Stimulated activated CD4-positive, alpha-beta T cell treated with anti-CD3 and anti-CD28 coated beads, Interleukin-1b, Interleukin-23, amount 100 ng/mL, for 1 hour (primary cell): ENCODE results near the gene TTLL4.

ENCODE experiments used
- DNase-seq, 2 donors: peaks; one replicate each; pipeline ENCODE4 v3.0.0-alpha.2; 2020; ENCODE audit warnings: low read depth in 2 of 2

Gene TTLL4

DNA sequence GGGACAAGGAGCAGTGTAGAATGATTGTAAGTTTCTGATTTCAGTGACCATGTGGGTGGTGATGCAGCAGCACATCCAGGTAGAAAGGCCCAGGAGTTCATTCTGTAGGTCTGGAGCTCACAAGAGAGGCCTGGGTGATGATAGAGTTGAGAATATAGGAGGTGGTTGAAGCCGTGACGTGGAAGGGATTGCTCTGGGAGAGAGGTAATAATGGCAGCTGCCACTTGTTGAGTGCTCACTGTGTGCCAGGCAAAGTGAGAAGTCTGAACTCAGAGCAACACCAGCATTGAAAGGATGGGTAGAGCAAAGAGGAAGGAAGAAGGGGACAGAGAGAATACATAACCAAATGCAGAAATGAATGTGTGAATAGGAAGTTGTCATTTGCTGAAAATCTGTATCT, 3.3 kb downstream of the TTLL4 start:
- DNase-seq = no peak

DNA sequence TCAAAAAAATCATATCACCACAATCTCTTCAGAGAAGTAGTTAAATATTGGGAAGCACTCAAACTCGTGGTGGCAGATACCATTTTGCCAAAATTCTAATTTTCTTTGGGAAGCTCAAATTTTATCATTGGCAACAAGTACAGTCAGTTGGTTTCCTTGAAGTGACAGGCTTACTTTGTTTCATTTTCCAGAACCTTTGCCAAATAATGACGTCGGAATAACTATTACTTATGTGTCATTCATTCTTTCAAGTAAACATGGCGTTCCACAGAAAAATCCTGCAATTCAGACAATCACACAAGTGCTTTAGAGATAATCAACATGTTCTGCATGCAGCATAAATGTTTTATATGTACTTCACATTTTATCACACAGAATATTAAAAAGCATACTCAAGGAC, 5.4 kb downstream of the TTLL4 start:
- no peak for DNase-seq

DNA sequence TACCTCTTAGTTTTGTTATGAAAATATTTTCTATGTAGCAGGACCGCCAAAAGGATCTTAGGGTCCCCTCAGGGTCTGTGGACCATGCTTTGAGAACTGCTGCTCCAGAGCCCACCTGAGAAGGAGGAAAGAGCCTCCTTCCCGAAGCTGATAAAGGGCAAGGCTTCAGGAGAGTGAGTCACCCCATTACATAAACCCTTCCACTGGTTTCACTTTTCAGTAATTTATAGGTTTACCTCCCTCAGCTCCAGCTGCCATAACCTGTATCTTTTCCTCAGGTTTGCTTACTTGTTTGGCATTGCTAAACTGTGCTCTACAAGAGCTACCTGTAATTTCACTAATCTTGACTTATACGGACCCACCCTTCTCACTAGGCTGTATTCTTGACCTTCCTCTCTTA, 6.6 kb downstream of the TTLL4 start:
- DNase-seq = no peak

DNA sequence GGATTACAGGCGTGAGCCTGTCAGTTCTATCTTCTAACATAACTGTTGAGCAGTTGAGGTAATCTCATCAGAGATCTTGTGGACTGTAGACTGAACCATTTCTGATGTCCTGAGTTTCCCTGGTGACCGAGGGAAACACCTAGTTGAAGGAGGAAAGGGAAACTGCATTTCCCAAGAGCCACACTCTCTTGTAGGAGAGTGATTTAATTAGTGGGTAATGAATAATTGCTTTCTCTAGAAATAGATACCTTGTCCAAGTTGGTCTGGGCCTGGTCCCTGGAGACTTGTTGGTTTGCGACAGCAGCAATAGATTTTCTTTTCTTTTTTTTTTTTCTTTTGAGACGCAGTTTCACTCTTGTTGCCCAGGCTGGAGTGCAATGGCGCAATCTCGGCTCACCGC, 7.4 kb downstream of the TTLL4 start:
- DNase-seq = no peak

DNA sequence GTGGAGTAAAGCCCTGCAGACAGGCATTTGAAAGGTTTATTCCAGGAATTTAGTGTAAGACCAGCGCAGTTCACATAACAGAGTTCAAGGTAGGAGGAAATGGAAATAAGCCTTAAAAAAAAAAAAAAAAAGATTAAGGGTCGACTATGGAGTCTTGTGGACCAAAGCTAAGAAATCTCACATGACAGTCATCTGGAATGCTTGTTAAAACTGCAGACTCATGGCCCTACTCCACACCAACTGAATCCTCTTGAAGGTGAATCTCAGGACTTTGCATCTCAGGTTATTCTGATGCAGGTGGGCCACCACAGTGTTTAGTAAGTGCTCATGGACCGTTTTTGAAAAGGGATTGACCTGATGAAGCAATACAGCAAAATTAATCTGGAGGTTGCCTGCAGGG, 8.8 kb downstream of the TTLL4 start:
- no peak for DNase-seq

DNA sequence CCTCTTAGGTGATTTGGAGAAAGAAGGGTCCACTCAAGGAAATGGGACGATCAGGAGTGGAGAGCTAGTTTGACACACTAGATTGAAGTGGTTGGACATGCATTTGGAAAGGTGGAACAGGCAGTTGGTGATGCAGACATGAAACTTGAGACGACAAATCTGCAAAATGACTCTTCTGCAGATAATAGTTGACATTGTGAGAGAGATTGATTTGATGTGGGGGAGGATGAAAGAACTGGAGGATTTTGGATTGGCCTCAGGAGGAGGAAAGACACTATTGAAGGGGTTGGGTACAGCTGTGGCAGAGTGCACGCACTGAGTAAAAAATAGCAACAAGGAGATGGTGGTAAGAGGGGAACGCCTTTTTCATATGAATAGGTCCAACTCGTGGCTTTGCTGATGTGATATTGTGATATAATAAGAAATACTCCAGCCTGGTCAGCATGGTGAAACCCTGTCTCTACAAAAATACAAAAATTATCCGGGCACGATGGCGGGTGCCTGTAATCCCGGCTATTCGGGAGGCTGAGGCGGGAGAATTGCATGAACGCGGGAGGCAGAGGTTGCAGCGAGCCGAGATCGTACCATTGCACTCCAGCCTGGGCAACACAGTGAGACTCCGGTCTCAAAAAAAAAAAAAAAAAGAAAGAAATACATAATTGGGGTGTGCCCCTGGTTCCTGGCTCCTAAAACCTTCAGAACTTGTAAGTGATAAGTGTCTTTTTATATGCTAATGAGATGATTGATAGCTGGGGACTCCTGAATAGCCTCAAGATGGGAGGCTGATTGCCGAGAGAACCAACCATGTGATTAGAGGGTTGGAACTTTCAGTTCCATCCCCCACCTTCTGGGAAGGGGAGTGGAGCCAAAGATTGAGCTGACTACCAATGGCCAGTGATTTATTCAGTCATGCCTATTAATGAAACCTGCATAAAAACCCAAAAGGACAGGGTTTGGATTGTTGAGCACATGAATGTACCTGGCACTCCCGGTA, 9.7 kb downstream of the TTLL4 start:
- no peak for DNase-seq

DNA sequence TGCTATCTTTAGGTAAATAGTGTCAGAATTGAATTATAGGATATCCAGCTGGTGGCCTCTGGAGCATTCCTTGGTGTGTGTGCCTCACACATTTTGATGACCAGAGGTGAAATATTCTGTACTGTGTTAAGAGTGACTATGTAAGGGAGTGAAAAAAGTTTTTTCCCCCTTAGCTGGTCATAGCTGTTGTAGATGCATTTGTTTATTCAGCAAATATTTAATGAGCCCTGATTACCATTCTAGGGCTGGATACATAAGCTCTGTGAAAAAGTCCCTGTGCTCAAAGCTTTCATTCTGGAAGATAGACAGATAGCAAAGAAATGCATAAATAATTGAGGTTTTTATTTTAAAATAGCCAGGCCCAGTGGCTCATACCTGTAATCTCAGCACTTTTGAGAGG, 10.9 kb downstream of the TTLL4 start:
- DNase-seq = no peak

DNA sequence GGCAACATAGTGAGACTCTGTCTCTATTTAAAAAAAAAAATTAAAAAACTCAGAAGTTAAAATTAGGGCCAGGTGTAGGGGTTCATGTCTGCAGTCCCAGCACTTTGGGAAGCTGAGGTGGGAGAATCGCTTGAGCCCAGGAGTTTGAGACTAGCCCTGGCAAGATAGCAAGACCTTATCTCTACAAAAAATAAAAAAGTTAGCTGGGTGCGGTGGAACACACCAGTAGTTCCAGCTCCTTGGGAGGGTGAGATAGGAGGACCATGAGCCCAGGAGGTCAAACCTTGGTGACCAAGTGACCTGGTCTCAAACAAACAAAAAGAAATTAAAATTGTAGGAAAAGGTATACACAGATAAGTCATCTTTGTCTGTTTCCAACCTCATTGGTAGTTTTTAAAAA, 11.3 kb downstream of the TTLL4 start:
- no peak for DNase-seq

DNA sequence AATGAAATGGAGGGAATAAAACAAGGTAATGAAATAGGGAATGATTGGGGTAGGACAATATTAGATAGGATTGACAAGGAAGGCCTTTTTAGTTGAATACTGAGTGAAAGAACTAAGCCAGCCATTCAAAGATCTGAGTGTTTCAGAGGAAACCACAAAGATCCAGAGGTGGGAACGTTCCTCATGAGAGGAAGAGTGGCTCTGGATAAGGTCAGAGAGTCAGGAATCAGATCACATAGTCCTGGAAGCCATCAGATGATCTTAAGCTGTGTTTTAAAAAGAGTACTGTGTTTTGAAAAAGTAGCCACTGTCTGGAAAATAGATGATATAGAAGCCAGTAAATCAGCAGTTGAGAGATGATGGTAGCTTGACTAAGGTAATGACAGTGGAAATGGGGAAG, 11.8 kb downstream of the TTLL4 start:
- DNase-seq = no peak

DNA sequence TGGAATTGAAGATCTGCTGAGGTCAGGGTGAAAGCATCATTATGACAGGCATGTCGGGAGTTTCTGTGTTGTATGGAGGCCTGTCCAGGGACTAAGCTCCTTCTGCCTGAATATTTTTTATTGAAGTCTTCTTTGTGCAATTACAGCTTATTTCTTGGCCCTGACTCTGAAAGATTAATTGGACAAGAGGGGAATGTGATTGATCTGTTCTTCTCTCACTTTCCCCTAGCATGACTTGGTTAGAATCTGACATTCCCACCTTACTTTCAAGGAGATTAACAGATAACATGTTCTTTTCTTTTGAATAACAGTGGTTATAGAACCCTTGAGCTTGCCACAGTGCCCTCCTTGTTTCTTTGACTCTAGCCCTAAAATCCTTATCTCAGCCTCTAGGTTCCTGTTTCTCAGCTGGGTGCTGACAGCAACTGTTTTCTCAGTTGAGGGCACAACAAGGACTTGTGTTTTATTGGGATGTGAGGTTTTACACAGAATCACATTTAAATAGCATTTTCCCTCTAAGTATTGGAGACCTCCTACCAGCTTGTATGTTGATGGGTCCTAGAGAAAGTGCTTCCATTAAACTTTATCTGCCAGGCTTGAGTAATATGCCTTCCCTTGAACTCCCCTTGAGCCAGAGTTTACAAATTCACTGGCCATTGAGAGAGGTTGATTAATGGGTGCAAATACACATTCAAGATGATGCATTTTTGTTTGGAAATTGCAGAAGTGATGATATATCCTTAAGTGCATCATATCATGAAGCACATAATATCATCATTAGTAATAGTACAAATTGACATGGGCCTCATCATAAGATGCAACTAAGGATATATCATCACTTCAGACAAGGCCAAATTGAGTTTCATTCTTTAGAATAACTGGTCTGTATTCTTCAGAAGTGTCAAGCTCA, 12.5 kb downstream of the TTLL4 start:
- DNase-seq = no peak

DNA sequence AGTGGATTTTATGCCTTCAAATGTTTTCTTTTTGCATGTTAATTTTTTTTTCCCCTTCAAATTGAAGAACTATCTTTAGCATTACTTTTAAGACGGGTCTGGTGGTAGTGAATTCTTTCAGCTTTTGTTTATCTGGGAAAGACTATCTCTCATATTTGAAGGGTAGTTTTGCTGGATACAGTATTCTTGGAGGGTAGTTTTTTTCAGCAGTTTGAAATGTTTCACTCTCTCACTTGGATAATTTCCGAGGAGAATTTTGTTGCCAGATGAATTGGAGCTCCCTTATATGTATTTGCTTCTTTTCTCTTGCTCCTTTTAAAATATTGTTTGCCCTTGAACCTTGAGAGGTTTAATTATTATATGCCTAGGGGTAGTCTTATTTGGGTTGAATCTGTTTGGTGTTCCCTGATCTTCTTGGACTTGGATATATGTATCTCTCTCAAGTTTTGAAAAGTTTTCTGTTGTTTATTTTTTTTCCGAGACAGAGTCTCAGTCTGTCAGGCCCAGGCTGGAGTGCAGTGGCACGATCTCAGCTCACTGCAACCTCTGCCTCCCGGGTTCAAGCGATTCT, 15.5 kb downstream of the TTLL4 start:
- DNase-seq = no peak

DNA sequence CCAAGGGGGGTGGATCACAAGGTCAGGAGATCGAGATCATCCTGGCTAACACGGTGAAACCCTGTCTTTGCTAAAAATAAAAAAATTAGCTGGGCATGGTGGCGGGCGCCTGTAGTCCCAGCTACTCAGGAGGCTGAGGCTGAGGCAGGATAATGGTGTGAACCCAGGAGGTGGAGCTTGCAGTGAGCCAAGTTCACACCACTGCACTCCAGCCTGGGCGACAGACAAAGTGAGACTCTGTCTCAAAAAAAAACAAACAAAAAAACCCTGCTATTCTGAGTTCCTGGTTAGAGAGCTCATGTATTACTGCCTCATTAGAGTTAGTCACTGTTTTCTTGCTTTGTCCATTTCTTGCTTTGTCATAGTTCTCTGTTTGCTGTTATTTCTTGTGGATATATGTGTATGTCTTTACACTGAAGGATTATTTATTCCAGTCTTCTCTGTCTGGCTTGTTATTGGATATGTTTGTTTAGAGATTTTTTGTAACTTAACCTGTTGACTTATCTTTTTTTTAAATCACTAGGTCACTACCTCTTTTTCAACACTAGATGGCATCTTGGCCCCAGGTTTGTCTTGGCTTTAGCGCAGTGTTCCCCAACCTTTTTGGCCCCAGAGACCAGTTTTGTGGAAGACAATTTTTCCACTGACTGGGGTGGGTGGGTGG, 17.0 kb downstream of the TTLL4 start:
- DNase-seq = no peak

DNA sequence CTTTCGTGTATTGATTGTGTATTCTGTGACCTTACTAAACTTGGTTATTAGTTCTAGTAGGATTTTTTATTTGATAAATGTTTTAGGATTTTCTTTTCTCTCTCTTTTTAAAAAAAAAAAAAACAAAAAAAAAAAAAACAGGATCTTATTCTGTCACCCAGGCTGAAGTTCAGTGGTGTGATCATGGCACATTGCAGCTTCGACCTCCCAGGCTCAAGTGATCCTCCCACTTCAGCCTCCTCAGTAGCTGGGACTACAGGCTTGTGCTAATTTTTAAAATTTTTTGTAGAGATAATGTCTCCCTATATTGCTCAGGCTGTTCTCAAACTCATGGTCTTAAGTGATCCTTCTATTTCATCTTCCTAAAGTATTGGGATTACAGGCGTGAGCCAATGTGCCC, 19.0 kb downstream of the TTLL4 start:
- DNase-seq = no peak

DNA sequence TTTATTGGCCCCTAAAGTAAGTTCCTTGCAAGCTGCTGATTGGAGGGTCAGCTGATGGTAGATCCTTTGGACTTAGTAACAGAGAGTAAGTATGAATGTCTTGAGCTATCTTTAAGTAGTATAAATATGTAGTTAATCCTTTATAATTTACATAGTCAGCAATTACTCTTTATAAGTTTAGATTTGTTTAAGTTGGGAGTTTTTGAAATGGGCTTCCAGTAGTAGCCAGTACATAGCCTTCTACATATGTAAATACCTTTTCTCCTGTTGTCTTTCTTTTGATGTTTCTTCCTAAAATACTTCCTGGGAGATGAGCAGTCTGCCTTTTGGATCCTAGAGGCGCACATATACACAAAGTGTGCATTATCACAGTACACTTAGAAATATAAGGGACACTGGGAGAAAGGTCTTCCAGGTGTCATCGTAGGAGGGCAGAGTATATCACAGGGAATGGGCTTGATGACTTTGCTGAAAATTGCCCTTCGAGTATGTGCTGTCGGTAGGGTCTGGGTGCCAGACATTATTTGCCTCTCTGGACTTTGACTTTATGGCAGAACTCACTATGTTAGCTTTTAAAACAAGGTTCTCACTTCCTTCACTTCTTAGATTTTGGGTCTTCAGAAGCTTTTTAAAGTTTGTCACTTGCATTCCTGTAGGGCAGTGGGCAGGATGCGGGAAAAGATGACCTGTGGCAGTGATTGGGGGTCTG, 21.6 kb downstream of the TTLL4 start:
- DNase-seq = no peak

DNA sequence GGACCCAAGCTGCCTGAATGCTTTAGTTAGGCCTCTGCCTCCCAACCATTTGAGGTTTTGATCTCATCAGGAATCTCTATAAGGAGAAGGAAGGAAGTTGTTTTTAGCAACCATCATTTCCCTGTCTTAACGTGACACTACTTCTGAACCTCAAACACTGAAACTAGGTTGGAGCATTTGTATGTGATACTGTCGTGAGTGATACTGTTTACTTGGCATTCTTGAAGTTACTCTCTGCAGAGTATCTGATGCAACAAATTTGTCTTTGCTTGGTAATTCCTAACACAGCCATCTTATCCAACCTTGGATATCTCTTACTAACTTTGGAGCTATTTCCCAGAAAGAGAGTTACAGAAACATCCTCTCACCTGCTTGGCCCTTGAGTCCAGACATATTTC, 22.1 kb downstream of the TTLL4 start:
- DNase-seq = no peak

DNA sequence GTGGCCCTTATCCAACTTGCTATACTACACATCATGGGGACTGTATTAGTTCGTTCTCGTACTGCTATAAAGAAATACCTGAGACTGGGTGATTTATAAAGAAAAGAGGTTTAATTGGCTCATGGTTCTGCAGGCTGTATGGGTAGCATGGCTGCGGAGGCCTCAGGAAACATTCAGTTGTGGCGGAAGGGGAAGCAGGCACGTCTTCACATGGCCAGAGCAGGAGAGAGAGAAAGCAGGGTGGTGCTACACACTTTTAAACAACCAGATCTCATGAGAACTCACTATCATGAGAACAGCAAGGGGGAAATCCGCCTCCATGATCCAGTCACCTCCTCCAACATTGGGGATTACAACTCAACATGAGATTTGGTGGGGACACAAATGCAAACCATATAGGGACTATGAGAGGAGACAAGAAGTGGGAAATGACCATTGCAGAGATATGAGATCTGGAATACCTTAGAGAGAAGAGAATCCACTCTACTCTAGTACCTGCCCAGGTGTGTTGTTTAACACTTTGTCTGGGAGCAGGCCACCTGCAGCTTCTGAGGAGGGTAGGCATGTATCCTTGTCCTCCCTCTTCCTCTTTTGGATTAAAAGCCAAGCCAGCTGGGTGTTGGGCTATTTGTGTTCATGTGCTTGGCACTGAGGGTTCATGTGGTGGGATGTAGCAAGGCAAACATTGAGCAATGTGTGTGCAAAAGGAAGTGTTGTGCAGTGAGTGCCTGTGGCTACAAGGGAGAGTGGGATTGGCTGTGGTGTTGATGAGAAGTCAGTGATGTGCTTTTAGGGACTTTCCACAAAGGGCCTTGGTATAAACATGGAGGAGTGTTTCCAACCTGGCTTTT, 22.8 kb downstream of the TTLL4 start:
- DNase-seq = no peak

DNA sequence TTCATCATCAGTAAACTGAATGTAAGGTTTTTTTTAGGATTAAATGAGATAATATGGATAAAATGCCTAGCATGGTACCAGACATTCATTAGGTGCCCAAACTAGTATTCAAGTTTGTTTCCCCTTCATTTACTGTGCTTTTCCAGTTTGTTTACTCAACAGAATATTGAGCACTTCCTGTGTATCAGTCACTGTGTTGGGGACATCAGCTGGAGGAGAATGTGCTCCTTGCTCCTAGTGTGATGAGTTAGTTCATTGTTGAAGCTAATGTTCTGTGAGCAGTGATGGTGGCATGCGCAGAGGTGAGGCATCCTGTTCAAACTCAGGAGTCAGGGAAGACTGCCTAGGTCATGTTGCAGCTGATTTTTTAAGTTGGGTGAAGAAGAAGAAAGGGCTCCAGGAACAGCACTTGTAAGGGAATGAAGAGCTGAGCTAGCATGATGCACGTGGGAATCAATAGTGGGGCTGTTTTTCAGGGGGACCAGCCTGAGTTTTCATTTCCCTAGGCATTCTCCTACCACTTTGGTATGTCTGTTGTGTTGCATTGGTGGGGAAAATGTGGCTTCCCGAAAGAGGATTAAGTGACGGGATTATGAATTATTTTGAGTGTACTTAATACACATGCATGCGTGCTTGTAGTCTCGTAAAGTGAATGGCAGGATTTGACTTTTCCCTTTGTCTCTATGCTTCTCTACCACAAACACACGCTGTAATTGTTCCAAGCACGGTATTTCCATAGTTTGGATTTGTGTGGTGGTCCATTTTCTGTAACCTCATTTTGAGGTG, 23.7 kb downstream of the TTLL4 start:
- DNase-seq = no peak

DNA sequence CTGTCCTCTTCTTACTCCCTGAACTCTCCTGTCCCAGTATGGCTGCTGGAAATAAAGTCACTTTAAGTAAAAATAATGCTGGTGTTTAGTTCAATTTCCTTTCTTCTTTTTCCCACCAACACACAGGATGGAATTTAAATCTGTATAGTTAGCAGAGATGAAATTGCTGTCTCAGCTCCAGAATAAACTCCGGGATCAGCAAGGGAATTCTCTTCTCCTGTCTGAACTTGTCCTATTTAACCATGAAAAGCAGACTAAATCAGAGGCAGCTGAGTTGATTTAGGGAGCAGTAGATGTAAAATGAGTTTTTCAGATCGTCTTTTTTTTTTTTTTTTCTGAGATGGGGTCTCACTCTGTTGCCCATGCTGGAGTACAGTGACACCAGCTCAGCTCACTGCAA, 25.9 kb downstream of the TTLL4 start:
- DNase-seq = no peak

DNA sequence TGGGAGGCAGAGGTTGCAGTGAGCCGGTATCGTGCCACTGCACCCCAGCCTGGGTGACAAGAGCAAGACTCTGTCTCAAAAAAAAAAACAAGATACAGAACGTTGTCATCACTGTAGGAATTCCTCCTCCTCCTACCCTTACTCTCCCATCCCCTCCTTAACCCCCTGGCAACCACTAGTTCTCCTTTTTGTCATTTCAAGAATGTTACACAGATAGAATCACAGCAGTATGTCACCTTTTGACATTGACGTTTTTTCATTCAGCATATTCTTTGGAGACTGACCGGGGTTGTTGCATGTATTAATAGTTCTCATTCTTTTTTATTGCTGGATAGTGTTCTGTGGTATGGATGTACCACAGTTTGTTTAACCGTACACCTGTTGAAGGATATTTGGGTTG, 32.4 kb downstream of the TTLL4 start:
- DNase-seq = no peak
